Activated CD4-positive, alpha-beta T cell treated with anti-CD3 and anti-CD28 coated beads for 24 hours (primary cell): Measurements from ENCODE around the gene SMIM41.
"Not testable (repeated sequence)": the region's sequence is repeated elsewhere in the genome, so short reads cannot be mapped to it uniquely, and the experiment has no call there.

Source experiments
- DNase-seq, 2 donors: peaks; one replicate each; pipeline ENCODE4 v3.0.0-alpha.2; 2020; ENCODE audit warnings: low read depth in 2 of 2

The SMIM41 gene

GRCh38 chr12:52085682-52086180 is 6.2 kb downstream of the SMIM41 start:
- DNase-seq = no peak

- DNase-seq = no peak
Observed at GRCh38 chr12:52086366-52086765, 6.9 kb downstream of the SMIM41 start.

GRCh38 chr12:52086944-52087835 is 7.7 kb downstream of the SMIM41 start:
- no peak for DNase-seq

- DNase-seq = no peak
Observed at GRCh38 chr12:52087961-52088820, 8.7 kb downstream of the SMIM41 start.

GRCh38 chr12:52089491-52089890 is 10.0 kb downstream of the SMIM41 start:
- DNase-seq = no peak

- no peak for DNase-seq
Observed at GRCh38 chr12:52090291-52090690, 10.8 kb downstream of the SMIM41 start.

- DNase-seq = no peak
Observed at GRCh38 chr12:52091061-52091460, 11.6 kb downstream of the SMIM41 start.

GRCh38 chr12:52091869-52092268 is 12.4 kb downstream of the SMIM41 start:
- DNase-seq = no peak

- DNase-seq = no peak
Observed at GRCh38 chr12:52093346-52093745, 13.8 kb downstream of the SMIM41 start.

- DNase-seq = no peak
Observed at GRCh38 chr12:52096332-52097044, 17.0 kb downstream of the SMIM41 start.

GRCh38 chr12:52097045-52097666 is 17.7 kb downstream of the SMIM41 start:
- DNase-seq = no peak

- DNase-seq = not testable (repeated sequence)
Observed at GRCh38 chr12:52104431-52105089, 25.1 kb downstream of the SMIM41 start.

GRCh38 chr12:52116222-52117125 is 37.0 kb downstream of the SMIM41 start:
- peak; percentile 41 to 46 for DNase-seq

GRCh38 chr12:52117806-52118475 is 38.4 kb downstream of the SMIM41 start:
- DNase-seq = not testable (repeated sequence)

- no peak for DNase-seq
Observed at GRCh38 chr12:52119398-52120254, 40.1 kb downstream of the SMIM41 start.

- DNase-seq = no peak
Observed at GRCh38 chr12:52120951-52121823, 41.7 kb downstream of the SMIM41 start.
